ENCODE results near the gene PARD3.

The PARD3 gene

DNA sequence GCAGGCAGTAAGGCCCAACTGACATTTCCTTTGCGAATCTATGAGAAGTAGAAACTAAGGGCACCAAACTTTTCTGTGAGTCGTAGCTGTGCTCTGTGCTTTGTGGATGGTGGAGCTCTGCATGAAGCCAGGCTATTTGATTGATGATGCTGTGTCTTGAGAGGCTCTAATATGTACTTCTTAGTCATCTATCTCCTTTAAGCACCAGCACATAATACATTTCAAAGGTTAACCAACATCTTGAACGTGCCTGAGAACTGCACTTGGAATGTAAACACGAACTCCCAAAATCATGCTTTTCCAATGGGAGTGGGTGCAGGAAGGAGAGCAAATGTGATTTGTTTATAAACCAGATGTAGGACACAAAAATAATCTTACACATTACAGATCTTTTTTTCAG is 411.6 kb downstream of the PARD3 start:
- Histone ChIP-seq H3K27ac (ENCODE audit: low read depth, low read length) (no peak overlapping the region), H2AFZ (ENCODE audit: low read depth, low read length, severe bottlenecking) (no peak overlapping the region), H3K79me2 (ENCODE audit: insufficient read depth, low read length) (no peaks in the 10 kb centered on the region), H3K4me2 (ENCODE audit: low read depth, low read length, poor library complexity, severe bottlenecking) (no peak overlapping the region), H3K9me2 (replicated peaks; ENCODE audit: insufficient read depth, low read length) (no peaks in the 10 kb centered on the region), H3K9ac (ENCODE audit: low read length) (no peak overlapping the region), H3K9me3 (ENCODE audit: insufficient read depth, low read length) (no peaks in the 10 kb centered on the region), H4K20me1 (ENCODE audit: low read depth, low read length) (no peaks in the 10 kb centered on the region), H3K4me3 (ENCODE audit: insufficient read depth, low read length, poor library complexity, severe bottlenecking) (no peak overlapping the region), H3F3A (ENCODE audit: insufficient read depth) (no peaks in the 10 kb centered on the region), H3K36me3 (ENCODE audit: low read length) (no peaks in the 10 kb centered on the region), H3K27me3 (ENCODE audit: low read length) (no peaks in the 10 kb centered on the region; the same call in 1 of the 2 replicates)
- TF ChIP-seq, protein P1, sequence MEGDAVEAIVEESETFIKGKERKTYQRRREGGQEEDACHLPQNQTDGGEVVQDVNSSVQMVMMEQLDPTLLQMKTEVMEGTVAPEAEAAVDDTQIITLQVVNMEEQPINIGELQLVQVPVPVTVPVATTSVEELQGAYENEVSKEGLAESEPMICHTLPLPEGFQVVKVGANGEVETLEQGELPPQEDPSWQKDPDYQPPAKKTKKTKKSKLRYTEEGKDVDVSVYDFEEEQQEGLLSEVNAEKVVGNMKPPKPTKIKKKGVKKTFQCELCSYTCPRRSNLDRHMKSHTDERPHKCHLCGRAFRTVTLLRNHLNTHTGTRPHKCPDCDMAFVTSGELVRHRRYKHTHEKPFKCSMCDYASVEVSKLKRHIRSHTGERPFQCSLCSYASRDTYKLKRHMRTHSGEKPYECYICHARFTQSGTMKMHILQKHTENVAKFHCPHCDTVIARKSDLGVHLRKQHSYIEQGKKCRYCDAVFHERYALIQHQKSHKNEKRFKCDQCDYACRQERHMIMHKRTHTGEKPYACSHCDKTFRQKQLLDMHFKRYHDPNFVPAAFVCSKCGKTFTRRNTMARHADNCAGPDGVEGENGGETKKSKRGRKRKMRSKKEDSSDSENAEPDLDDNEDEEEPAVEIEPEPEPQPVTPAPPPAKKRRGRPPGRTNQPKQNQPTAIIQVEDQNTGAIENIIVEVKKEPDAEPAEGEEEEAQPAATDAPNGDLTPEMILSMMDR (IDR thresholded peaks at IDR 0.05; ENCODE audit: insufficient read depth, low read length, poor library complexity, severe bottlenecking) = no peak
- TF ChIP-seq EZH2phosphoT487 (conservative IDR thresholded peaks at IDR 0.05; ENCODE audit: low read length) = no peak

DNA sequence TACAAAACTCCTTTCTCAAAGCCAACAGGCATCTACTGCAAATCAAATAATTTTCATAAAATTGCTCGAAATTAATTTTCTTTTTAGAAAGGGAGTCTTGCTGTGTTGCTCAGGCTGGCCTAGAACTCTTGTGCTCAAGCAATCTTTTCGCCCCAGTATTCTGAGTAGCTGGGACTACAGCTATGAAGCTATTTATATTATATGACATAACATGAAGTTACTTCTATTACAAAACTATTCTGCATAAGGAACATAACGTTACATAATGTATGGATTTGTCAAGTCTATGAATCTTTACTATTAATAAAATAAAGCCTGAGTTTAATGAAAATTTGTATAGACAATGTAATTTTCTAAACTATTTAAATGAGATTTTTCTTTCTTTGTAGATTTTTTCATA is 415.0 kb downstream of the PARD3 start:
- Histone ChIP-seq H3K4me2 (ENCODE audit: low read depth, low read length, poor library complexity, severe bottlenecking) (no peak overlapping the region), H3K4me3 (ENCODE audit: insufficient read depth, low read length, poor library complexity, severe bottlenecking) (no peak overlapping the region), H4K20me1 (ENCODE audit: low read depth, low read length) (no peaks in the 10 kb centered on the region), H3K27ac (ENCODE audit: low read depth, low read length) (no peak overlapping the region), H3K36me3 (ENCODE audit: low read length) (no peaks in the 10 kb centered on the region), H3K79me2 (ENCODE audit: insufficient read depth, low read length) (no peaks in the 10 kb centered on the region), H3K9me2 (replicated peaks; ENCODE audit: insufficient read depth, low read length) (no peaks in the 10 kb centered on the region), H3K9me3 (ENCODE audit: insufficient read depth, low read length) (no peaks in the 10 kb centered on the region), H3K27me3 (ENCODE audit: low read length) (no peaks in the 10 kb centered on the region; the same call in 1 of the 2 replicates), H3K9ac (ENCODE audit: low read length) (no peak overlapping the region), H2AFZ (ENCODE audit: low read depth, low read length, severe bottlenecking) (no peak overlapping the region), H3F3A (ENCODE audit: insufficient read depth) (no peaks in the 10 kb centered on the region)
- no peak for TF ChIP-seq EZH2phosphoT487 (conservative IDR thresholded peaks at IDR 0.05; ENCODE audit: low read length)
- TF ChIP-seq, protein P1 (IDR thresholded peaks at IDR 0.05; ENCODE audit: insufficient read depth, low read length, poor library complexity, severe bottlenecking) = no peak

DNA sequence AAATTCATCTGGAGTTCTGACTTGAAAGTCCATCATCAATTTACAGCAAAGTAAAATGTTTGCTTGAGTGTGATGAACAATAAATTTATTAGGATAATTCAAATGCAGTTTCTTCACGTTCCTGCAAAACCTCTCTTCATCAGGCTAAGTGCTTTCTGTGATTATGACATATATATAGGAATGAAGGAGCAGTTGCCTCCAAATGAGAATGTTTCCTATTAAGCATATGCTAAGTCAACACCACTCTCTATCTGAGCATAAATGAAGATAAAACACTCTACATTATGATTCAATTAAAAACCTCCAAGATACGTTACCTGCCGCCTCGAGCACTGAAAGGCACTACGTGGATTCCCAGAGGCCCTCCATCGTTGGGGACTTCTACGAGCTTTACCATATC is 416.1 kb downstream of the PARD3 start:
- Histone ChIP-seq H3K4me3 (ENCODE audit: insufficient read depth, low read length, poor library complexity, severe bottlenecking) (no peak overlapping the region), H3K9ac (ENCODE audit: low read length) (no peak overlapping the region), H3K27me3 (ENCODE audit: low read length) (no peaks in the 10 kb centered on the region), H3K9me2 (replicated peaks; ENCODE audit: insufficient read depth, low read length) (no peaks in the 10 kb centered on the region), H3K4me2 (ENCODE audit: low read depth, low read length, poor library complexity, severe bottlenecking) (no peak overlapping the region), H4K20me1 (ENCODE audit: low read depth, low read length) (no peaks in the 10 kb centered on the region), H3K36me3 (ENCODE audit: low read length) (no peaks in the 10 kb centered on the region), H3K9me3 (ENCODE audit: insufficient read depth, low read length) (no peaks in the 10 kb centered on the region), H3K27ac (ENCODE audit: low read depth, low read length) (no peak overlapping the region), H3K79me2 (ENCODE audit: insufficient read depth, low read length) (no peaks in the 10 kb centered on the region), H2AFZ (ENCODE audit: low read depth, low read length, severe bottlenecking) (no peak overlapping the region), H3F3A (ENCODE audit: insufficient read depth) (no peaks in the 10 kb centered on the region)
- TF ChIP-seq, protein P1 (IDR thresholded peaks at IDR 0.05; ENCODE audit: insufficient read depth, low read length, poor library complexity, severe bottlenecking) = no peak
- no peak for TF ChIP-seq EZH2phosphoT487 (conservative IDR thresholded peaks at IDR 0.05; ENCODE audit: low read length)
